Activated naive CD8-positive, alpha-beta T cell treated with anti-CD3 and anti-CD28 coated beads, Interleukin-2, amount 10 ng/mL, durations not matched to agents 7 days and 5 days (primary cell): ENCODE data around the gene KRTAP10-3. TPM values are rescaled to one million over a fixed set of nuclear protein-coding genes. Genes with fewer than 3 reads are reported as not detected.
"Not testable (repeated sequence)": the region's sequence is repeated elsewhere in the genome, so short reads cannot be mapped to it uniquely, and the experiment has no call there.

Experiments used
- ATAC-seq: fragments of 150-1000 bp; cut with Tn5 transposase; one replicate; pipeline ENCODE4 v1.10.0; 2021; ENCODE audit warnings: low read depth, moderate library complexity
- POLR2A ChIA-PET: fragments of 350-600 bp; sonication (Branson Sonifier 250); formaldehyde crosslinking; loops from one replicate; lab custom pipeline; 2021; ENCODE audit warnings: antibody characterized with exemption; lab: Charles Lee
- DNase-seq: peaks from one replicate; pipeline ENCODE4 v3.0.0; 2021
- H3K27ac Mint-ChIP-seq: one replicate; pipeline ENCODE4 v1.8.0; 2022; ENCODE audit warnings: mild to moderate bottlenecking, mixed read lengths
- H3K27me3 Mint-ChIP-seq: one replicate; pipeline ENCODE4 v1.8.0; 2022; ENCODE audit warnings: mild to moderate bottlenecking, moderate library complexity, mixed read lengths
- H3K36me3 Mint-ChIP-seq: one replicate; pipeline ENCODE4 v1.8.0; 2021; ENCODE audit warnings: mild to moderate bottlenecking, mixed read lengths
- H3K4me1 Mint-ChIP-seq: one replicate; pipeline ENCODE4 v1.8.0; 2021; ENCODE audit warnings: mixed read lengths
- H3K4me3 Mint-ChIP-seq: one replicate; pipeline ENCODE4 v1.8.0; 2022; ENCODE audit warnings: mild to moderate bottlenecking, moderate library complexity, mixed read lengths
- H3K9me3 Mint-ChIP-seq: one replicate; pipeline ENCODE4 v1.8.0; 2021; ENCODE audit warnings: mixed read lengths
- total RNA-seq, 2 experiments: library from RNA; stranded (reverse); gene quantifications; one replicate each; pipeline ENCODE4 v1.2.3, GENCODE V29; 2021

KRTAP10-3 gene
- total RNA-seq, 2 experiments from 2014 or later, result not detected

DNA sequence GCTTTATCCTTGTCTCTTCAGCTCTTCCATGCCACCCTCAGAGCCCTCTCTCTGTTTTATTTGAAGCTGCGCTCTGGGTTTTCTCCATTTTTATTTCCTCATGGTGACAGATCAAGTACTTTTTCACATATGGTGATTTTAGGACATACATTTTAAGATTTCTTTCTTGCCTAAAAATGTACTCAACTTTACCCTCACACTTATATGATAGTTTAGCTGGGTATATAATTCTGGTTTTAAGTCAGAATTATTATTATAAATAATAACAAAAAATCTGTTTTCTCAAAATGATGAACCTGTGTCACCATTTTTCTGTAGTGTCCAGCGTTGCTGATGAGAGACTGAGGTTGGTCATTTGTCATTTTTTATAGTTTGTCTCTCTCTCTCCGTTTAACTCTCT lies 22.6 kb upstream of the KRTAP10-3 start:
- DNase-seq, result no peak
- Mint-ChIP-seq H3K4me1 (no peaks in the 10 kb centered on the region), H3K36me3 (peaks cover 2% of the 10 kb centered on the region), H3K9me3 (peaks cover 26% of the 10 kb centered on the region), H3K4me3 (no peak overlapping the region), H3K27ac (no peak overlapping the region), H3K27me3 (peaks cover 15% of the 10 kb centered on the region)
- POLR2A ChIA-PET, result no interaction called here
- ATAC-seq, result no peak

DNA sequence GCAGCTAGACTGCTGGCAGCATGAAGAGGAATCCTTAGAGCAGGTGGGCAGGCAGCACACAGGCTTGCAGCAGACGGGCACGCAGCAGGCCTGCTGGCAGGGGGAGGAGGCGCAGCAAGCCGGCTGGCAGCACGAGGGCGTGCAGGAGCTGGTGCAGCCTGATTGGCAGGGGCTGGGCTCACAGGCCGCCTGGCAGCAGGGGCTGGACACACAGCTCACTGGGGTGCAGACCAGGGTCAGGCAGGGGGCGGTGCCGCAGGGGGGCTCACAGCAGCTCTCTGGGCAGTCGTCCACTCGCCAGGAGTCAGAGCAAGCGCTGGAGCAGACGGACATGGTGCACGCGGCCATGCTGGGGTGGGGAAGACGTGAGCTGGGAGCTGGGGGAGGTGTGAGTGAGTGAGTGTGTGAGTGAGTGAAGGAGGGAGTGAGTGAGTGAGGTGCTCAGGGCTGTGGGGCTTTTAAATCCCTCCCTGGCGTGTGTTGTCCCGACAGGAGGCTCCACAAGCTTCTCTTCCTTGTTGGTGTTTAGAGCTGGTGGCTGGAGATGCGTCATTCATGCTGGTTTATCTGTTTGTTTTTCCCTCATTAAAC lies 21.7 kb upstream of the KRTAP10-3 start, which contains the start of gene KRTAP10-5:
TSS of gene KRTAP10-5 (minus strand) at position 374 of the 591 bp plus-strand sequence. CDS start at position 348, 26 bp downstream.
- H3K27ac Mint-ChIP-seq, DNase-seq: not testable (repeated sequence)

DNA sequence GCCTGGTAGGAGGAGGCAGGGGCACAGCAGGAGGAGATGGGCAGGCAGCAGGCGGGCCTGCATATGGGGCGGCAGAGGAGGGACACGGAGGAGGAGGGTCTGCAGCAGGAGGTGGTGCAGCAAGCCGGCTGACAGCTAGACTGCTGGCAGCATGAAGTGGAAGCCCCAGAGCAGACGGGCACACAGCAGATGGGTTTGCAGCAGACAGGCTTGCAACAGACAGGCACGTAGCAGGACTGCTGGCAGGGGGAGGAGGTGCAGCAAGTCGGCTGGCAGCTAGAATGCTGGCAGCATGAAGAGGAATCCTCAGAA lies 21.2 kb upstream of the KRTAP10-3 start:
- Mint-ChIP-seq H3K4me3 (no peak overlapping the region), H3K27ac (no peak overlapping the region), H3K9me3 (peaks cover 31% of the 10 kb centered on the region), H3K36me3 (peaks cover 2% of the 10 kb centered on the region), H3K4me1 (no peaks in the 10 kb centered on the region), H3K27me3 (peaks cover 7% of the 10 kb centered on the region)
- DNase-seq, result no peak
- POLR2A ChIA-PET, result no interaction called here
- ATAC-seq, result no peak

More for the DNA sequence above, 21.7 kb upstream of the KRTAP10-3 start, which contains the start of gene KRTAP10-5:
- H3K4me3 Mint-ChIP-seq, ATAC-seq, POLR2A ChIA-PET, H3K36me3 Mint-ChIP-seq, H3K4me1 Mint-ChIP-seq: not testable (repeated sequence)
- peaks cover 11% of the 10 kb centered on the region for H3K27me3 Mint-ChIP-seq
- peaks cover 31% of the 10 kb centered on the region for H3K9me3 Mint-ChIP-seq

DNA sequence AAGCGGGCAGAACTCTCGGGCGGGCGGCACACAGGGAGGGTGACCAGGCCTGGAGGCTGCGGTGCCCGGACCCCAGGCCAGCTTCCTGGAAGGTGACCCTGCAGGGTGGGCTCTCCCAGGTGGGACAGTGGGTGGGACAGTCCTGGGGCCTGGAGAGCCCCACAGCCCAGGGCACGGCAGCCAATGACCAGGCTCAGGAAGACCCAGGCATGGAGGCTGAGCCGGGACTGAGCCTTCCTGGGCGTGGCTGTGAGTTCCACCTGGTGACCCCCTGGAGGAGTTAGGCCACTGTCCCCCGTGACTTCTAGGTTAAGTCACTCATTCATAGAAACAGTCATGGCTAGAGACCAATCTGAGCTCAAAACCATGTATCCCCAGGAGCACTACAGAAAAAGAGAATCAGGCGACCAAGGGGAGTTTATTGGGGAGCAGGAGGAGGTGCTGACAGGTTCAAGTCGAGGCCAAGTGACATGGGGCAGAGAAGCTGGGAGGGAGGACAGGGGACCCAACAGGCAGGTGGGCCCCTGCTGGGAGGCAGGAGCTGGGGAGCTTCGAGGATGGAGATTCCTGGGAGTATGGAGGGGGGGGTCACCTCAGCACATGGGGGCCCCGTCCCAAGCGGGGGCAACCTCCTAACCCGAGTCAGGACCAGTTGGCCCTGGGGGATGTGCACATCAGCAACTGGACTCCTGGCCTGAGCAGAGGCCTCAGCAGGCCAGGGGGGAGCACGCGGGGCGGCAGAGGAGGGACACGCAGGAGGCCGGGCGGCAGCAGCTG lies 20.6 kb upstream of the KRTAP10-3 start:
- no peak for DNase-seq
- no peak overlapping the region for H3K27ac Mint-ChIP-seq
- H3K9me3 Mint-ChIP-seq, result peaks cover 31% of the 10 kb centered on the region
- H3K36me3 Mint-ChIP-seq, result peaks cover 2% of the 10 kb centered on the region
- H3K27me3 Mint-ChIP-seq, result peaks cover 7% of the 10 kb centered on the region
- POLR2A ChIA-PET, result no interaction called here
- H3K4me1 Mint-ChIP-seq, result no peaks in the 10 kb centered on the region
- no peak for ATAC-seq
- H3K4me3 Mint-ChIP-seq, result no peak overlapping the region

DNA sequence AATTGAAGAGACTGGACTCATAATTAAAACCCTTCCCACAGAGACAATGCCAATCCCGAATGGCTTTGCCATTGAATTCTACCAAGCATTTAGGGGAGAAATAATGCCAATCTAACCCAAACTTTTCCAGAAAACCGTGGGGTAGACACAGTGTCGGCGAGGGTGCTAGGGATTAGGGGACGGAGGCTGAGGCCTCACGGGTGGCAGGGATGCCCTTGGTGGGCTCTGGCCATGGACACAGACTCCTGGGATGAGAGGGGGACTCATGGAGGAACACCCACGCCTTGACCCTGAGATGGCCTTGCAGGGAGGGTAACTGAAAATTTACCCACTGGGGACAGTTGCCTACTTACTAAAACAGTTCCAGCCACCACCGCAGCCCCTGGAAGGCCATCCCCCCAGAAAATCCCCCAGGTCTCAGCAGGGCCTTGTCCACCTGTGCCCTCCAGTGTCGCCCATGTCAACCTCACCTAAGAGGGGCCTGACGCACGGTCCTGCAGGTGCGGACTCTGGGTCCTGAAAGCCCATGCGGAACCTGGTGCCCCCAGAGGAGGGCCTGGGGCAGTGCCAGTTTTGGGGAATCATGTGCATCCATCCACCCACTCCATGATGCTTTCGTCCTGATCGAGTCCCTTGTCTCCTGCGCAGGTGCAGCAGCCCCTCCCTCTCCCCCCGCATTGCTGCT lies 19.9 kb upstream of the KRTAP10-3 start:
- Mint-ChIP-seq H3K27me3 (peaks cover 7% of the 10 kb centered on the region), H3K36me3 (peaks cover 2% of the 10 kb centered on the region), H3K4me1 (no peaks in the 10 kb centered on the region), H3K27ac (no peak overlapping the region), H3K9me3 (peaks cover 31% of the 10 kb centered on the region), H3K4me3 (no peak overlapping the region)
- ATAC-seq (no peak), DNase-seq (no peak)
- POLR2A ChIA-PET, result no interaction called here

DNA sequence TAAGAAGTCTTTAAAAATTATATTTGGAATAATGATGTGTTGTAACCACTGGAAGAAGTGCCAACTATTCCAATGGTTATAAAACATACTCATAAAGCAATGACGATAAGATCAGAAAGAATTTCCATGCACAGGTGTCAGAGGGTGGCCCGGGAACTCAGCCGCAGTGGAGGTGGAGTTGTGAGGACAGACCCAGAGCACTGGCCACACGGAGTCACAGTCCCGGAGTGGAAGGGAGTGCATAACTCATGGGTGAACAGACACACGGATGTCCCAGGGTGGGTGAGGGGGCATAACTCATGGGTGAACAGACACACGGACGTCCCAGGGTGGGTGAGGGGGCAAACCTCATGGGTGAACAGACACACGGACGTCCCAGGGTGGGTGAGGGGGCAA lies 17.4 kb upstream of the KRTAP10-3 start:
- peaks cover 3% of the 10 kb centered on the region for H3K27me3 Mint-ChIP-seq
- no peaks in the 10 kb centered on the region for H3K4me1 Mint-ChIP-seq
- H3K4me3 Mint-ChIP-seq, result no peak overlapping the region
- no peak overlapping the region for H3K27ac Mint-ChIP-seq
- POLR2A ChIA-PET, result no interaction called here
- DNase-seq, result no peak
- peaks cover under 1% of the 10 kb centered on the region for H3K36me3 Mint-ChIP-seq
- ATAC-seq, result no peak
- peaks cover 23% of the 10 kb centered on the region for H3K9me3 Mint-ChIP-seq

DNA sequence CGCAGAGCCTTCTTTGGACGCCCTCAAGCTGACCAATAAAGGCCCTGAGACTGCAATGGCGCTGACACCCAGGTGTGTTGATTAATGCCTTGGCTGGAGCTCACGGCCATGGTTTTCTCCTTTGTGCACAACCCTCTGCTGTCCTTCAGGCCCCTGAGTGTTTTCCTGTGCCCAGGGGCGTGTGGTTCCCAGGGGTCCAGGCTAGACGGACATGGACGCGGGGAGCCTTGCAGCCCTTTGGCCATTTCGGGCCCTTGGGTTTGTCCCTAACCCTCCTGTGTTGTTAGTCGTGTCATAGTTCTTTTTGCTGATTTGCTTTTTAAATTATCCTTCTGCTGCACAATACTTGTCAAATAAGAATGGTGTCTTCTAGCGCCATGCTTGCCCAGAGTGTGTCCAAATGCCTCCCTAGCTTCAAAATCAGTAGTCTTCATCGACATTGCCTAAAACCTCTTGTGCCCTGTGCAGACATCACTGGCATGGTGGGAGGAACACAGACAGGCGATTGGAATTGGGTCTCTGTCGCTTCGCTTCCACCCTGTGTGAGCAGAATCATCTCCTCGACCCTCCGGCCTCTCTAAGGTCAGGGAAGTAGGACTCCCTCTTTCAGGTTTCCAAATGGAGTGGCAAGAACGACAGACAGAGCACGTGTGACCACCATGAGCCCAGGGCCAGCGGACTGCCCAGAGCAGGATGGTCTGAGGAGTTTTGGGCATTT lies 16.9 kb upstream of the KRTAP10-3 start:
- Mint-ChIP-seq H3K27ac (no peak overlapping the region), H3K4me1 (no peaks in the 10 kb centered on the region), H3K4me3 (no peak overlapping the region), H3K27me3 (peaks cover under 1% of the 10 kb centered on the region), H3K9me3 (peaks cover 20% of the 10 kb centered on the region), H3K36me3 (no peaks in the 10 kb centered on the region)
- ATAC-seq, result no peak
- POLR2A ChIA-PET, result no interaction called here
- no peak for DNase-seq

DNA sequence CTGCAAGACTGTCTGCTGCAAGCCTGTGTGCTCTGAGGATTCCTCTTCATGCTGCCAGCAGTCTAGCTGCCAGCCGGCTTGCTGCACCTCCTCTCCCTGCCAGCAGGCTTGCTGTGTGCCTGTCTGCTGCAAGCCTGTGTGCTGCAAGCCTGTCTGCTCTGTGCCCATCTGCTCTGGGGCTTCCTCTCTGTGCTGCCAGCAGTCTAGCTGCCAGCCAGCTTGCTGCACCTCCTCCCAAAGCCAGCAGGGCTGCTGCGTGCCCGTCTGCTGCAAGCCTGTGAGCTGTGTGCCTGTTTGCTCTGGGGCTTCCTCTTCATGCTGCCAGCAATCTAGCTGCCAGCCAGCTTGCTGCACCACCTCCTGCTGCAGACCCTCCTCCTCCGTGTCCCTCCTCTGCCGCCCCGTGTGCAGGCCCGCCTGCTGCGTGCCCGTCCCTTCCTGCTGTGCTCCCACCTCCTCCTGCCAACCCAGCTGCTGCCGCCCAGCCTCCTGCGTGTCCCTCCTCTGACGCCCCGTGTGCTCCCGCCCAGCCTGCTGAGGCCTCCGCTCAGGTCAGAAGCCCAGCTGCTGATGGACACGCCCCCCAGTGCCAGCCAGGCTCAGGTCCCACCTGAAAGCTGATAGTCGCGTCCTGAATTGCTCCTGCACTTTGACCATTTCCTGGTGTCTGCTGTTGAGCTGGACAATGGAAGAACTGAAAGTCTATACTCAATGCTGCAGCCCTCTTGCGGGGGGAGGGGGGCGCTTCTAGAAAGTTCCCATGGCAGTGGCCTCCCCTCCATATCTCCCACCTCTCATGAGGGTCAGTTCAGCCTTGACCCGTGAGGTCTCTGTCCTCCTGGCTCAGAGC lies 16.1 kb upstream of the KRTAP10-3 start:
- DNase-seq (no peak), ATAC-seq (no peak)
- POLR2A ChIA-PET, result no interaction called here
- Mint-ChIP-seq H3K4me1 (no peaks in the 10 kb centered on the region), H3K27me3 (no peaks in the 10 kb centered on the region), H3K4me3 (no peak overlapping the region), H3K36me3 (no peaks in the 10 kb centered on the region), H3K27ac (no peak overlapping the region), H3K9me3 (peaks cover 16% of the 10 kb centered on the region)

DNA sequence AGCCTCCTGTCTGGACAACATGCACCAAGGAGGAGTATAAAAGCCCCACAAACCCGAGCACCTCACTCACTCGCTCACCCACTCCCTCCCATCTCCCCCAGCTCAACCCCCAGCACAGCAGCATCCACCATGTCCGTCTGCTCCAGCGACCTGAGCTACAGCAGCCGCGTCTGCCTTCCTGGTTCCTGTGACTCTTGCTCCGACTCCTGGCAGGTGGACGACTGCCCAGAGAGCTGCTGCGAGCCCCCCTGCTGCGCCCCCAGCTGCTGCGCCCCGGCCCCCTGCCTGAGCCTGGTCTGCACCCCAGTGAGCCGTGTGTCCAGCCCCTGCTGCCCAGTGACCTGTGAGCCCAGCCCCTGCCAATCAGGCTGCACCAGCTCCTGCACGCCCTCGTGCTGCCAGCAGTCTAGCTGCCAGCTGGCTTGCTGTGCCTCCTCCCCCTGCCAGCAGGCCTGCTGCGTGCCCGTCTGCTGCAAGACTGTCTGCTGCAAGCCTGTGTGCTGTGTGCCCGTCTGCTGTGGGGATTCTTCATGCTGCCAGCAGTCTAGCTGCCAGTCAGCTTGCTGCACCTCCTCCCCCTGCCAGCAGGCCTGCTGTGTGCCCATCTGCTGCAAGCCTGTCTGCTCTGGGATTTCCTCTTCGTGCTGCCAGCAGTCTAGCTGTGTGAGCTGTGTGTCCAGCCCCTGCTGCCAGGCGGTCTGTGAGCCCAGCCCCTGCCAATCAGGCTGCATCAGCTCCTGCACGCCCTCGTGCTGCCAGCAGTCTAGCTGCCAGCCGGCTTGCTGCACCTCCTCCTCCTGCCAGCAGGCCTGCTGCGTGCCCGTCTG lies 15.2 kb upstream of the KRTAP10-3 start, which contains the start of gene KRTAP10-4:
TSS of gene KRTAP10-4 (plus strand) at position 100 of the 827 bp plus-strand sequence. CDS start at position 130, 30 bp downstream.
- H3K27me3 Mint-ChIP-seq, H3K36me3 Mint-ChIP-seq, H3K27ac Mint-ChIP-seq, POLR2A ChIA-PET, H3K4me3 Mint-ChIP-seq, ATAC-seq, DNase-seq, H3K4me1 Mint-ChIP-seq: not testable (repeated sequence)
- peaks cover 16% of the 10 kb centered on the region for H3K9me3 Mint-ChIP-seq

DNA sequence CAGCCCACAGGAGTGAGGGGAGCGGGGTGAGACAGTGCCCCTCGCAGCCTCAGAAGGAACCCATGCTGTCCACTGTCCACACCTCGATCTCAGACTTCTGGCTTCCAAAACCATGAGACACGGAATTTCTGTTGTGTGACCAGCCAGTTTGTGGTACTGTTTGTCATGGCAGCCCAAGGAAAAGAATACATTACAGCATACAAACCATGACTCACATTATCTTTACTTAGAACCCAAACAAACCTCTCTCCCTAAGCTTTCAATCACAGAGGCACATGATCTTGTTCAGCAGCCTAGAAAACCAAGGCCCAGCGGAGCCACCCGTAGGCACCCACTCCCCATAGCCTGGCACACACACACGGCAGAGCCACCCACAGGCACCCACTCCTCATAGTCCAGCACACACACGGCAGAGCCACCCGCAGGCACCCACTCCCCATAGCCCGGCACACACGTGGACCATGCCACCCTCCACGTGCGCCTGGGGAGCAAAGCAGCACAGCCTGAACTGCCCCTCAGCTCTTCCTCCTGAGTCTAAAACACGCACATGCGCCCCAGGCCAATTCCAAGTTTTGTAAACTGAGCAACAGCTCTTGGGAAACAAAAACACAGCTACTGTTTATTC lies 14.5 kb upstream of the KRTAP10-3 start:
- no peak overlapping the region for H3K27ac Mint-ChIP-seq
- no peak overlapping the region for H3K4me3 Mint-ChIP-seq
- POLR2A ChIA-PET, result no interaction called here
- ATAC-seq (no peak), DNase-seq (no peak)
- no peaks in the 10 kb centered on the region for H3K27me3 Mint-ChIP-seq
- H3K9me3 Mint-ChIP-seq, result peaks cover 14% of the 10 kb centered on the region
- H3K4me1 Mint-ChIP-seq, result no peaks in the 10 kb centered on the region
- no peaks in the 10 kb centered on the region for H3K36me3 Mint-ChIP-seq

DNA sequence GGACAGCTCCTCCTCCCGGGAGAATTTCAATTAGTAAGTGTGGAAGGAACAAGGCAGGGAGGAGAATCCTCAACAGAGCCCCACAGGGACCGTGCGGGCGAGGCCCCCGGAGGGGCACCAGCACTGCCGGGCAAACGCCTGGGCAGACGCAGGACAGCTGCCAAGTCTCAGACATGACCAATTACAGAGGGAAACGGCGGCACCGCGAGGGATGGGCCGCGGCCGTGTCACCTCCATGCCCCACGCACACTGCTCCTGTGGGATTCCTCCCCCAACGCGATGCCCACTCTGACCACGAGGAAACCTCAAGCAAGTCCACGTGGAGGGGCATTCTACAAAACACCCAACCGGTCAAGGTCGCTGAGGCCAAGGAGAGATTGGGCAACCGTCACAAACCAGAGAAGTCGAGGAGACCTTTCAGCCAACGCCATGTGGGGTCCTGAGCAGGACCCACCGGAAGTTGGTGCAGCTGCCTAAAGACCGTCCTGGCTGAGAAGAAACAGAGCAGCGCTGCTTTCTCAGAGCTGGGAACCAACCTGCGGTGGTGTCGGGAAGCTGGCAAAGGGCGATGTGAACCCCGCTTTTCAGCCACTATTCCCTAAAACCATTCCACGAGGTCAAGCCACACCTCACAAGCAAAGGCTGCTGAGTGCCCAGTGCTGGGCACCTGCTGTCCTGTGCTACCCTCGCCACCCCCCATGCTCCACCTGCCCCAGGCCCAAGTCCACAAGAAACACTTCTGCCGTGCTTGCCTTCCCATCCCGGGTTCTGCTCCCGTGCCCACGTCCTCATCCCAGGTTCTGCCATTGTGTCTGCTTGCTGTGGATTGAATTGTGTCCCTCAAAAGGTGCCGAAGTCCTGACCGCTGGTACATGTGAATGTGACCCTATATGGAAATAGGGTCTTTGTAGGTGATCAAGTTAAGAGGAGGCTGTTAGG lies 13.5 kb upstream of the KRTAP10-3 start:
- Mint-ChIP-seq H3K36me3 (no peaks in the 10 kb centered on the region), H3K4me3 (no peak overlapping the region), H3K27me3 (no peaks in the 10 kb centered on the region), H3K9me3 (peaks cover 8% of the 10 kb centered on the region), H3K4me1 (no peaks in the 10 kb centered on the region), H3K27ac (no peak overlapping the region)
- ATAC-seq (no peak), DNase-seq (no peak)
- POLR2A ChIA-PET, result no interaction called here
